SU-DHL-6 (cell line): ENCODE results near the gene KATNIP.

ENCODE experiments used
- H2AFZ ChIP-seq: fragments of 200-600 bp; sonication (generic); 2 replicates; pipeline ENCODE4 v1.6.1; 2014; ENCODE audit warnings: low read depth, mild to moderate bottlenecking, moderate library complexity, mixed read lengths, antibody characterized with exemption, low read length; ENCODE audit not compliant: severe bottlenecking
- H3F3A ChIP-seq: fragments of 200-600 bp; shearing (Covaris generic); 2 replicates; pipeline ENCODE4 v1.6.0; 2016; ENCODE audit warnings: antibody characterized with exemption, mild to moderate bottlenecking; ENCODE audit not compliant: insufficient read depth
- H3K27ac ChIP-seq: fragments of 200-600 bp; sonication (generic); 2 replicates; pipeline ENCODE4 v1.5.1; 2016; ENCODE audit warnings: low read depth, mild to moderate bottlenecking, low read length, moderate library complexity, mixed read lengths
- H3K27me3 ChIP-seq: fragments of 200-600 bp; sonication (generic), shearing (Covaris generic); 2 replicates; pipeline ENCODE4 v1.6.0; 2014; ENCODE audit warnings: mild to moderate bottlenecking, low read length
- H3K36me3 ChIP-seq: fragments of 200-600 bp; sonication (generic); 2 replicates; pipeline ENCODE4 v1.6.1; 2014; ENCODE audit warnings: mild to moderate bottlenecking, low read length, mixed read lengths
- H3K4me2 ChIP-seq: fragments of 300-600, 200-600 bp; shearing (Covaris generic), sonication (generic); 2 replicates; pipeline ENCODE4 v1.6.0; 2014; ENCODE audit warnings: low read length, low read depth, mild to moderate bottlenecking; ENCODE audit not compliant: poor library complexity, severe bottlenecking
- H3K4me3 ChIP-seq: fragments of 200-600 bp; sonication (generic); 2 replicates; pipeline ENCODE4 v1.5.1; 2014; ENCODE audit warnings: antibody characterized with exemption, low read length, mild to moderate bottlenecking, mixed read lengths; ENCODE audit not compliant: insufficient read depth, poor library complexity, severe bottlenecking
- H3K79me2 ChIP-seq: fragments of 200-600 bp; sonication (generic); 2 replicates; pipeline ENCODE4 v1.6.1; 2014; ENCODE audit warnings: mild to moderate bottlenecking, low read length, moderate library complexity; ENCODE audit not compliant: insufficient read depth
- H3K9ac ChIP-seq: fragments of 200-600 bp; sonication (generic); 2 replicates; pipeline ENCODE4 v1.7.0; 2014; ENCODE audit warnings: mild to moderate bottlenecking, low read length
- H3K9me2 ChIP-seq: fragments of 200-600 bp; sonication (generic); replicated peaks from 2 replicates; pipeline ENCODE4 v1.6.1; 2014; ENCODE audit warnings: low read length; ENCODE audit not compliant: insufficient read depth
- H3K9me3 ChIP-seq: fragments of 200-600 bp; sonication (generic); 2 replicates; pipeline ENCODE4 v1.6.1; 2014; ENCODE audit warnings: low read length, mixed read lengths; ENCODE audit not compliant: insufficient read depth
- H4K20me1 ChIP-seq: fragments of 200-600 bp; sonication (generic); 2 replicates; pipeline ENCODE4 v1.6.1; 2014; ENCODE audit warnings: low read depth, mild to moderate bottlenecking, antibody characterized with exemption, low read length, moderate library complexity, mixed read lengths
- CTCF ChIP-seq: fragments of 200-600 bp; sonication (generic); IDR thresholded peaks from one replicate; pipeline ENCODE4 v1.5.1; 2017; ENCODE audit warnings: antibody characterized with exemption, mild to moderate bottlenecking, low read length, moderate library complexity; ENCODE audit not compliant: insufficient read depth, poor library complexity, severe bottlenecking
- EZH2phosphoT487 ChIP-seq: fragments of 200-600 bp; sonication (generic), shearing (Covaris generic); conservative IDR thresholded peaks from 2 replicates; pipeline ENCODE4 v1.6.1; 2018; ENCODE audit warnings: mild to moderate bottlenecking, antibody characterized with exemption, low read length, moderate library complexity, mixed read lengths

KATNIP gene

GRCh38 chr16:27539120-27539519 lies 10.8 kb upstream of the KATNIP start:
- TF ChIP-seq EZH2phosphoT487: no peak

GRCh38 chr16:27539636-27540035 lies 10.3 kb upstream of the KATNIP start:
- Histone ChIP-seq H3K4me2 (no peak overlapping the region), H2AFZ (no peak overlapping the region), H3K79me2 (no peaks in the 10 kb centered on the region), H3K36me3 (no peaks in the 10 kb centered on the region), H4K20me1 (no peaks in the 10 kb centered on the region), H3K27me3 (no peaks in the 10 kb centered on the region), H3K27ac (no peak overlapping the region), H3K4me3 (no peak overlapping the region), H3K9ac (no peak overlapping the region), H3K9me2 (no peaks in the 10 kb centered on the region), H3F3A (no peaks in the 10 kb centered on the region), H3K9me3 (no peaks in the 10 kb centered on the region)
- TF ChIP-seq EZH2phosphoT487 (no peak), CTCF (no peak)

More at GRCh38 chr16:27539120-27539519, 10.8 kb upstream of the KATNIP start:
- Histone ChIP-seq H3K9ac (no peak overlapping the region), H3K36me3 (no peaks in the 10 kb centered on the region), H3K27me3 (no peaks in the 10 kb centered on the region), H3F3A (no peaks in the 10 kb centered on the region), H3K9me3 (no peaks in the 10 kb centered on the region), H3K4me3 (no peak overlapping the region), H3K4me2 (no peak overlapping the region), H4K20me1 (no peaks in the 10 kb centered on the region), H3K9me2 (no peaks in the 10 kb centered on the region), H3K79me2 (no peaks in the 10 kb centered on the region), H2AFZ (no peak overlapping the region), H3K27ac (no peak overlapping the region)

GRCh38 chr16:27543801-27544200 lies 6.1 kb upstream of the KATNIP start:
- TF ChIP-seq EZH2phosphoT487 (no peak), CTCF (no peak)
- Histone ChIP-seq H3K9me2 (no peaks in the 10 kb centered on the region), H3K27ac (no peak overlapping the region), H3K4me3 (no peak overlapping the region), H3K9me3 (no peaks in the 10 kb centered on the region), H2AFZ (no peak overlapping the region), H3K9ac (no peak overlapping the region), H3K4me2 (no peak overlapping the region), H3K27me3 (no peaks in the 10 kb centered on the region), H3K79me2 (peaks cover 12% of the 10 kb centered on the region), H4K20me1 (no peaks in the 10 kb centered on the region), H3F3A (no peaks in the 10 kb centered on the region), H3K36me3 (no peaks in the 10 kb centered on the region)

GRCh38 chr16:27544671-27545070 lies 5.3 kb upstream of the KATNIP start:
- Histone ChIP-seq H3K4me2 (no peak overlapping the region), H2AFZ (no peak overlapping the region), H4K20me1 (no peaks in the 10 kb centered on the region), H3K9me3 (no peaks in the 10 kb centered on the region), H3K4me3 (no peak overlapping the region), H3K36me3 (no peaks in the 10 kb centered on the region), H3K27ac (no peak overlapping the region), H3K27me3 (no peaks in the 10 kb centered on the region), H3K9ac (no peak overlapping the region), H3K9me2 (no peaks in the 10 kb centered on the region), H3F3A (no peaks in the 10 kb centered on the region), H3K79me2 (peaks cover 17% of the 10 kb centered on the region)
- TF ChIP-seq CTCF: no peak
